Nephron (organoid): Measurements from ENCODE around the gene FBXW4.

Experiments
- H3K27ac Mint-ChIP-seq, 3 experiments: 2 replicates each; pipeline ENCODE4 v1.8.0; 2020; ENCODE audit warnings: mixed read lengths in 3 of 3, mild to moderate bottlenecking in 2 of 3, moderate library complexity in 1 of 3
- H3K27me3 Mint-ChIP-seq: 2 replicates; pipeline ENCODE4 v1.8.0; 2021; ENCODE audit warnings: low read depth, mild to moderate bottlenecking, moderate library complexity, mixed read lengths
- H3K36me3 Mint-ChIP-seq: 2 replicates; pipeline ENCODE4 v1.8.0; 2020; ENCODE audit warnings: low read depth, mixed read lengths
- H3K4me1 Mint-ChIP-seq: 2 replicates; pipeline ENCODE4 v1.8.0; 2020; ENCODE audit warnings: mixed read lengths
- H3K4me3 Mint-ChIP-seq, 3 experiments: 2 replicates each; pipeline ENCODE4 v1.8.0; 2020; ENCODE audit warnings: mild to moderate bottlenecking in 3 of 3, mixed read lengths in 3 of 3, moderate library complexity in 2 of 3
- H3K9me3 Mint-ChIP-seq: 2 replicates; pipeline ENCODE4 v1.8.0; 2020; ENCODE audit warnings: mixed read lengths
- CTCF ChIP-seq, 3 experiments: fragments of 200-600 bp; sonication (generic); IDR thresholded peaks; one replicate each; pipeline ENCODE4 v1.5.0; 2021; ENCODE audit warnings: antibody characterized with exemption in 3 of 3; ENCODE audit not compliant: unreplicated experiment in 3 of 3

The FBXW4 gene

GRCh38 chr10:101565936-101566332, 129.0 kb downstream of the FBXW4 start:
- no peak overlapping the region for H3K27ac Mint-ChIP-seq

GRCh38 chr10:101565370-101565900, 129.5 kb downstream of the FBXW4 start:
- no peak overlapping the region for H3K27ac Mint-ChIP-seq

More at GRCh38 chr10:101565936-101566332, 129.0 kb downstream of the FBXW4 start:
- peaks cover 66% of the 10 kb centered on the region for H3K27me3 Mint-ChIP-seq
- H3K36me3 Mint-ChIP-seq = no peaks in the 10 kb centered on the region
- TF ChIP-seq CTCF (IDR thresholded peaks at IDR 0.05; ENCODE audit: unreplicated experiment in 3 of 3) = no peak
- H3K4me3 Mint-ChIP-seq = peak overlapping the region in 2 of 3 experiments; percentile 15 to 64
- H3K9me3 Mint-ChIP-seq = no peaks in the 10 kb centered on the region
- peaks cover 14% of the 10 kb centered on the region for H3K4me1 Mint-ChIP-seq

GRCh38 chr10:101564490-101564991, 130.4 kb downstream of the FBXW4 start:
- TF ChIP-seq CTCF (IDR thresholded peaks at IDR 0.05; ENCODE audit: unreplicated experiment in 3 of 3) = no peak
- H3K27me3 Mint-ChIP-seq = peaks cover 64% of the 10 kb centered on the region
- H3K27ac Mint-ChIP-seq = no peak overlapping the region
- H3K4me1 Mint-ChIP-seq = peaks cover 18% of the 10 kb centered on the region
- H3K9me3 Mint-ChIP-seq = no peaks in the 10 kb centered on the region
- no peak overlapping the region for H3K4me3 Mint-ChIP-seq
- no peaks in the 10 kb centered on the region for H3K36me3 Mint-ChIP-seq

More at GRCh38 chr10:101565370-101565900, 129.5 kb downstream of the FBXW4 start:
- no peak overlapping the region for H3K4me3 Mint-ChIP-seq
- peaks cover 18% of the 10 kb centered on the region for H3K4me1 Mint-ChIP-seq
- H3K36me3 Mint-ChIP-seq = no peaks in the 10 kb centered on the region
- TF ChIP-seq CTCF (IDR thresholded peaks at IDR 0.05; ENCODE audit: unreplicated experiment in 3 of 3) = no peak
- H3K9me3 Mint-ChIP-seq = no peaks in the 10 kb centered on the region
- peaks cover 68% of the 10 kb centered on the region for H3K27me3 Mint-ChIP-seq

GRCh38 chr10:101563497-101564040, 131.4 kb downstream of the FBXW4 start:
- Mint-ChIP-seq H3K9me3 (no peaks in the 10 kb centered on the region), H3K27me3 (peaks cover 63% of the 10 kb centered on the region), H3K27ac (no peak overlapping the region), H3K36me3 (no peaks in the 10 kb centered on the region), H3K4me3 (no peak overlapping the region), H3K4me1 (peaks cover 18% of the 10 kb centered on the region)
- TF ChIP-seq CTCF (IDR thresholded peaks at IDR 0.05; ENCODE audit: unreplicated experiment in 3 of 3) = no peak

- peaks cover 59% of the 10 kb centered on the region for H3K27me3 Mint-ChIP-seq
- no peaks in the 10 kb centered on the region for H3K9me3 Mint-ChIP-seq
- H3K36me3 Mint-ChIP-seq = no peaks in the 10 kb centered on the region
- H3K27ac Mint-ChIP-seq = no peak overlapping the region
- peaks cover 18% of the 10 kb centered on the region for H3K4me1 Mint-ChIP-seq
- no peak for TF ChIP-seq CTCF (IDR thresholded peaks at IDR 0.05; ENCODE audit: unreplicated experiment in 3 of 3)
- H3K4me3 Mint-ChIP-seq = no peak overlapping the region
Observed at GRCh38 chr10:101563007-101563406, 132.0 kb downstream of the FBXW4 start.

- Mint-ChIP-seq H3K36me3 (no peaks in the 10 kb centered on the region), H3K27ac (no peak overlapping the region), H3K9me3 (no peaks in the 10 kb centered on the region), H3K27me3 (peaks cover 57% of the 10 kb centered on the region), H3K4me1 (peaks cover 14% of the 10 kb centered on the region), H3K4me3 (no peak overlapping the region)
- no peak for TF ChIP-seq CTCF (IDR thresholded peaks at IDR 0.05; ENCODE audit: unreplicated experiment in 3 of 3)
Observed at GRCh38 chr10:101562231-101562630, 132.7 kb downstream of the FBXW4 start.
